Left lung (tissue), 10 donors: ENCODE data around the gene TUBB4B. TPM values are rescaled to one million over a fixed set of nuclear protein-coding genes. Genes with fewer than 3 reads are reported as not detected.

Experiments
- ATAC-seq: fragments of 200-7000 bp; cut with Tn5 transposase; one replicate; pipeline ENCODE4 v1.9.1; 2020; ENCODE audit warnings: moderate library complexity
- DNase-seq, 4 donors: peaks; one replicate each; pipeline ENCODE4 v3.0.0-alpha.2; 2013 to 2020
- H3K27ac ChIP-seq, 2 donors: fragments of 200-600 bp; sonication (generic) in 1 of 2; one replicate each; pipeline versions ENCODE4 v1.5.0 to v1.8.0; 2020 to 2021
- H3K27me3 ChIP-seq, 2 donors: fragments of 200-600 bp; sonication (generic) in 1 of 2; one replicate each; pipeline versions ENCODE4 v1.5.0 to v1.8.0; 2020 to 2021
- H3K36me3 ChIP-seq, 2 donors: fragments of 200-600 bp; sonication (generic) in 1 of 2; one replicate each; pipeline versions ENCODE4 v1.5.0 to v1.8.0; 2020 to 2021
- H3K4me1 ChIP-seq, 2 donors: fragments of 200-600 bp; one replicate each; pipeline ENCODE4 v1.8.0; 2021
- H3K4me3 ChIP-seq, 2 donors: fragments of 200-600 bp; sonication (generic) in 1 of 2; one replicate each; pipeline versions ENCODE4 v1.5.0 to v1.8.0; 2020 to 2021; ENCODE audit warnings: mild to moderate bottlenecking in 1 of 2
- H3K9me3 ChIP-seq, 2 donors: fragments of 200-600 bp; sonication (generic) in 1 of 2; one replicate each; pipeline versions ENCODE4 v1.5.0 to v1.8.0; 2020 to 2021
- CTCF ChIP-seq, 2 donors: fragments of 200-600 bp; sonication (generic) in 1 of 2; IDR thresholded peaks; one replicate each; pipeline versions ENCODE4 v1.5.0 to v1.8.0; 2021; ENCODE audit warnings: antibody characterized with exemption in 2 of 2
- intact Hi-C, 2 donors: fragments of 100-400 bp; cut with DNase I; formaldehyde crosslinking; loops; one replicate each; pipeline versions ENCODE4 v1.11.2 to v1.14.2; 2022
- polyA plus RNA-seq, 6 donors: library from polyadenylated mRNA; unstranded; fragments of 120-200 nt; gene quantifications; one replicate each; pipeline ENCODE4 v1.2.1, GENCODE V29; 2013; ENCODE audit not compliant: insufficient read length in 6 of 6
- total RNA-seq, 2 donors: library from RNA; stranded (reverse); fragmentation: NEBNext Ultra II Directional; extraction: Animal tissue kit (Norgen Biotek cat#: 25700); gene quantifications; one replicate each; pipeline ENCODE4 v1.2.1, GENCODE V29; 2021
- donor health status: DM: no; HTN: yes; CAD: no.
- donor health status: DM: no; HTN: no; CAD: no.

TUBB4B gene
- total and polyA plus RNA-seq, 8 donors: 196 to 337 (median 248) TPM

GRCh38 chr9:137193771-137194170 is 47.3 kb upstream of the TUBB4B start:
- Histone ChIP-seq H3K36me3 (peaks cover 0 to 27% of the 10 kb centered on the region in 2 donors), H3K9me3 (no peaks in the 10 kb centered on the region), H3K4me3 (no peak overlapping the region), H3K27ac (no peak overlapping the region), H3K27me3 (no peaks in the 10 kb centered on the region), H3K4me1 (peaks cover 17 to 48% of the 10 kb centered on the region in 2 donors)
- no peak for DNase-seq
- ATAC-seq: no peak
- no peak for TF ChIP-seq CTCF (IDR thresholded peaks at IDR 0.05)
- intact Hi-C loops: no loop called here

DNA sequence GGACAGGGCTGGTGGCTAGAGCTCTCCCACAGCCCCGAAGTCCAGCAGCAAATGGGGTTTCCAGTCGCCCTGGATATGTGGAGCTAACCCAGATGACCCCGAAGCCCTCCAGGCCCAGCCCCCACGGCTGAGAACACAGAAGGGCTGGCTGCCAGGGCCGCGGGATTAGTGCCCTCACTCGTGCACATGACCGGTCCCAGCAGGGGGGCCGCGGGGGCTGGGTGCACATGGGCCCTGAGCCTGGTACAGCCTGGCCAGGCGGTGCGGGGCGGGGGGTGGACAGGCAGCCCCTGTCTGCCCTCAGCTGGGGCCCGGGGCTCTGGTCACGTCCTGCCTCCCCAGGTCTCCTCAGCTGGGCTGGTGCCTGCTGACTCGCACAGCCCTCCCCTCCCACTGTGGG is 46.7 kb upstream of the TUBB4B start:
- intact Hi-C loops: no loop called here
- TF ChIP-seq CTCF (IDR thresholded peaks at IDR 0.05): no peak
- H3K36me3 ChIP-seq: peaks cover 0 to 27% of the 10 kb centered on the region in 2 donors
- ATAC-seq (no peak), DNase-seq (no peak)
- peaks cover 0 to under 1% of the 10 kb centered on the region in 2 donors for H3K27me3 ChIP-seq
- peaks cover 19 to 50% of the 10 kb centered on the region in 2 donors for H3K4me1 ChIP-seq
- H3K9me3 ChIP-seq: no peaks in the 10 kb centered on the region
- no peak overlapping the region for H3K27ac ChIP-seq
- no peak overlapping the region for H3K4me3 ChIP-seq

- no peak overlapping the region for H3K27ac ChIP-seq
- H3K27me3 ChIP-seq: peaks cover 0 to 5% of the 10 kb centered on the region in 2 donors
- H3K4me3 ChIP-seq: no peak overlapping the region
- H3K9me3 ChIP-seq: no peaks in the 10 kb centered on the region
- DNase-seq (no peak), ATAC-seq (no peak)
- TF ChIP-seq CTCF (IDR thresholded peaks at IDR 0.05): no peak
- H3K4me1 ChIP-seq: peaks cover 17 to 50% of the 10 kb centered on the region in 2 donors
- H3K36me3 ChIP-seq: peaks cover 0 to 25% of the 10 kb centered on the region in 2 donors
- intact Hi-C loops: no loop called here
These were observed 46.2 kb upstream of the TUBB4B start for GRCh38 chr9:137194909-137195308.

GRCh38 chr9:137195525-137196220 is 45.4 kb upstream of the TUBB4B start:
- no peak for DNase-seq
- H3K36me3 ChIP-seq: peaks cover 0 to 17% of the 10 kb centered on the region in 2 donors
- H3K27ac ChIP-seq: no peak overlapping the region
- peaks cover 0 to 5% of the 10 kb centered on the region in 2 donors for H3K27me3 ChIP-seq
- H3K4me3 ChIP-seq: no peak overlapping the region
- peaks cover 12 to 42% of the 10 kb centered on the region in 2 donors for H3K4me1 ChIP-seq
- ATAC-seq: no peak
- no peaks in the 10 kb centered on the region for H3K9me3 ChIP-seq
- no peak for TF ChIP-seq CTCF (IDR thresholded peaks at IDR 0.05)
- intact Hi-C loops: no loop called here

DNA sequence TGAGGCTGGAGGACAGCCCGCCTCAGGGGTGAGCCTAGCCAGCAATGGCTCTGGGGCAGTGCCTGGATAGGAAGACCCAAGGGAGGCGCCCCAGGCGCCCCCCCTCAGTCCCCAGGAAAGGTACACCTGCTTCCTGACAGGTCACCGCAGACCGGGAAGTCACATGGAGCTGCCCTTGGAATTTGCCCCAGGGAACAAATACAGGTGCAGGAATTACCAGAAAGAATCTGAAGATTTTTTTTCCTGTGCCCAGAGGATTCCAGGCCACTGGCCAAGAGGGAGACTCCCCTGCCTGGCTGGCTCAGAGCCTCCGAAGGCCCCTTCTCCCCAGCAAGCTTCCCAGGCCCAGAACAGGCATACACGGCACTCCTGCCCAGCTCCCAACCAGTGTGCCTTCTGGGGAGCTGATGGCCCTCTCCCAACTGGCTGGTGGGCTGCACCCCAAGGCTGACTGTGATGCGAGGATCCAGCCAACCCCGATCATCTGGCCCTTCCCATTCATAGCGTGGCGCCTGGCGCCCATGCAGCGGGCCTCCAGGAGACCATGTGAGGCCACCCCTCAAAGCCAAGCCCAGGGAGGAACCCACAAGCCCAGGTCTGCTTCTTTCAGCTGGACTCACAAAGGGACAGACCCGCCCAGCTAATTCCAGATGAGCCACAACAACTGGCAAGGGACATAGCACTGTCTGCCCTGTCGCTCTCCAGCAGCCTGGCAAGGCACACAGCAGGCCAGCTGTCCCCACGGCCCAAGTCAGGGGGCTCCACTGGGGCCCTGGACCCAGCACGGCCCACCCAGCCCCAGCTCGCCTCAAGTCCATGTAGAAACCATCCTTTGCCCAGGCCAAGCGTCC is 42.8 kb upstream of the TUBB4B start:
- H3K9me3 ChIP-seq: no peaks in the 10 kb centered on the region
- no peak for TF ChIP-seq CTCF (IDR thresholded peaks at IDR 0.05)
- peak overlapping the region; percentile 7 to 55 for H3K4me3 ChIP-seq
- intact Hi-C loops: no loop called here
- H3K27ac ChIP-seq: peak overlapping the region; percentile 37 to 58
- peaks cover 0 to 5% of the 10 kb centered on the region in 2 donors for H3K27me3 ChIP-seq
- DNase-seq (peak in 1 of 4 donors; percentile 74), ATAC-seq (peak; percentile 43)
- no peaks in the 10 kb centered on the region for H3K36me3 ChIP-seq
- peaks cover 12 to 62% of the 10 kb centered on the region in 2 donors for H3K4me1 ChIP-seq
